ENCODE results near the gene COL21A1. TPM values are rescaled to one million over a fixed set of nuclear protein-coding genes. Genes with fewer than 3 reads are reported as not detected.

The COL21A1 gene
- total RNA-seq, 4 donors from 2014 or later = 0.47 to 0.67 TPM; not detected in 2

DNA sequence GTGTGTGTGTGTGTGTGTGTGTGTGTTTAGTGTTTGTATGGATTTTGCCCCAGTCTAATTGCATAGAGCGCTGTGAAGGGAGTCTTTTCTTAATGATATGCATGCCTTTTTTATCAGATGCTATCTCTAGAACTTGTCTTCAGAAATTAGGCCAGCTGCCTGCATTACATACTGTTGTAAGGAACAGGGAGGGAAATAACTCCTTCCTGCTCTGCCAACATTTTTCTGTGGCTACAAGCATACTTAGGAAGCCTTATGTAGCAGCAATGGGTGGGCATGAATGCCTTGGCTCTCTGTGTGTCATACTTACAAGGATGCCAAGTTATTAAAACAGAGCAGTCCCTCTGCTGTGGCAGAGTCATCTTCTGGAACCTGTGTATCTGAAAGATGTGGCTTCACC lies 8.0 kb upstream of the COL21A1 start:
- no peaks in the 10 kb centered on the region for H3K36me3 ChIP-seq
- no peak for DNase-seq
- H3K4me3 ChIP-seq = no peak overlapping the region
- TF ChIP-seq POLR2A (IDR thresholded peaks at IDR 0.05) = no peak
- TF ChIP-seq, protein P1, sequence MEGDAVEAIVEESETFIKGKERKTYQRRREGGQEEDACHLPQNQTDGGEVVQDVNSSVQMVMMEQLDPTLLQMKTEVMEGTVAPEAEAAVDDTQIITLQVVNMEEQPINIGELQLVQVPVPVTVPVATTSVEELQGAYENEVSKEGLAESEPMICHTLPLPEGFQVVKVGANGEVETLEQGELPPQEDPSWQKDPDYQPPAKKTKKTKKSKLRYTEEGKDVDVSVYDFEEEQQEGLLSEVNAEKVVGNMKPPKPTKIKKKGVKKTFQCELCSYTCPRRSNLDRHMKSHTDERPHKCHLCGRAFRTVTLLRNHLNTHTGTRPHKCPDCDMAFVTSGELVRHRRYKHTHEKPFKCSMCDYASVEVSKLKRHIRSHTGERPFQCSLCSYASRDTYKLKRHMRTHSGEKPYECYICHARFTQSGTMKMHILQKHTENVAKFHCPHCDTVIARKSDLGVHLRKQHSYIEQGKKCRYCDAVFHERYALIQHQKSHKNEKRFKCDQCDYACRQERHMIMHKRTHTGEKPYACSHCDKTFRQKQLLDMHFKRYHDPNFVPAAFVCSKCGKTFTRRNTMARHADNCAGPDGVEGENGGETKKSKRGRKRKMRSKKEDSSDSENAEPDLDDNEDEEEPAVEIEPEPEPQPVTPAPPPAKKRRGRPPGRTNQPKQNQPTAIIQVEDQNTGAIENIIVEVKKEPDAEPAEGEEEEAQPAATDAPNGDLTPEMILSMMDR (IDR thresholded peaks at IDR 0.05) = no peak
- H3K9me3 ChIP-seq = no peaks in the 10 kb centered on the region
- no peaks in the 10 kb centered on the region for H3K4me1 ChIP-seq
- H3K27me3 ChIP-seq = no peaks in the 10 kb centered on the region
- no peak overlapping the region for H3K27ac ChIP-seq

DNA sequence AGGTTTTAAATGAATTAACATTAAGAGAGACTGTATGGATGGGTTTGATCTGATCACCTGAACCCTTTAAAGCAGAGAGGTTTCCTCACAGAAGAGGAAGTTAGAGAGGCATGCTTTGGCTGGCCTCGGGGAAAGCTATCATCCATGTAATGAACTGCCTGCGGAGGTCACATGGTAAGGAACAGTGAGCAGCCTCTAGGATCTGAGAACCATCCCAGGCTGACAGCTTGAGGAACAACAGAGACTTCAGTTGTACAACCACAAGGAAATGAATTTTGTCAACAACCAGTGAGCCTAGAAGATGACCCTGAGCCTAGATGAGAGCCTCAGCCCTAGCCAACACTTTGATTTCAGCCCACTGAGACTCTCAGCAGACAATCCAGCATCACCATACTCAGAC lies 2.9 kb upstream of the COL21A1 start:
- no peaks in the 10 kb centered on the region for H3K36me3 ChIP-seq
- TF ChIP-seq, protein P1 (IDR thresholded peaks at IDR 0.05) = no peak
- no peak for TF ChIP-seq POLR2A (IDR thresholded peaks at IDR 0.05)
- H3K9me3 ChIP-seq = no peaks in the 10 kb centered on the region
- no peak overlapping the region for H3K4me3 ChIP-seq
- H3K27ac ChIP-seq = no peak overlapping the region
- no peak for DNase-seq
- no peaks in the 10 kb centered on the region for H3K27me3 ChIP-seq
- H3K4me1 ChIP-seq = peaks cover 0 to 20% (median 0%) of the 10 kb centered on the region in 4 donors

DNA sequence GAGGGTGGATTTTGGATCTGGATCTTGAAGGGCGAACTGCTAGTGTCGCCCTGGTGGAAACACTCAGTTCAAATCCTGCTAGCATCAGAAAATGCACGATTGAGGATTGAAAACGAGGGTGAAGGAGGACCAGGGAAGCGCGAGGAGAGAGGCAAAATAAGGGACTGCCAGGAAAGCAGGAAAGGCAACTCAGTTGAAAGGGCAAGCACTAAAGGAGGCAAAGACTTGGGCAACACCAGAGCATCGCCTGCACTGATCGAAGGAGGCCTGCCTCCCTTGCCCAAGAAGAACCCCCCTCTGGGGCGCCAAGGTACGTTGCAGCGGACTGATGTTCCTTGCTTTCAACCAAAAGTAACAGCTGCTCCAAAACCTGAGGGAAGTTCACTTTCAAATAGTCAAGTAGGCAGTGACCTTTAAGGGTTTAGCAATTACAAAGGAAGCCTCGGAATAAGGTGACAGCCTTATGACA lies 308 bp upstream of the COL21A1 start:
- no peaks in the 10 kb centered on the region for H3K36me3 ChIP-seq
- no peak overlapping the region for H3K27ac ChIP-seq
- TF ChIP-seq, protein P1 (IDR thresholded peaks at IDR 0.05) = no peak
- no peak for TF ChIP-seq POLR2A (IDR thresholded peaks at IDR 0.05)
- DNase-seq = no peak
- H3K27me3 ChIP-seq = no peaks in the 10 kb centered on the region
- peaks cover 0 to 20% (median 0%) of the 10 kb centered on the region in 4 donors for H3K4me1 ChIP-seq
- peak overlapping the region in 3 of 4 donors; percentile 7 to 41 (median 33) for H3K4me3 ChIP-seq
- no peaks in the 10 kb centered on the region for H3K9me3 ChIP-seq

DNA sequence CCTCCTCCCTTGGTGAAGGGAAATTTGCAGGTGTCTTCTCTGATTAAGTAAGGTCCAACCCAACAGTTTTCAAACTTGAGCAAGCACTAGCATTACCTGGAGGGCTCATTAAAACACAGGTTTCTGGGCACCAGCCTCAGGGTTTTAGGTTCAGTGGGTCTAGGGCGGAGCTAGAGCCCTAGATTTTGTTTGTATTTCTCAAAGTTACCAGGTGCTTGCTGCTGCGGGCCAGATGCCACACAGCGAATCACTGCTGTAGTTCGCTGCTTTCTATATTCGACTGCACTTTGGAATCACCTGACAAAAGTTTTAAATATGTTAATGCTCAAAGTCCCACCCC lies 869 bp downstream of the COL21A1 start:
- no peak overlapping the region for H3K27ac ChIP-seq

DNA sequence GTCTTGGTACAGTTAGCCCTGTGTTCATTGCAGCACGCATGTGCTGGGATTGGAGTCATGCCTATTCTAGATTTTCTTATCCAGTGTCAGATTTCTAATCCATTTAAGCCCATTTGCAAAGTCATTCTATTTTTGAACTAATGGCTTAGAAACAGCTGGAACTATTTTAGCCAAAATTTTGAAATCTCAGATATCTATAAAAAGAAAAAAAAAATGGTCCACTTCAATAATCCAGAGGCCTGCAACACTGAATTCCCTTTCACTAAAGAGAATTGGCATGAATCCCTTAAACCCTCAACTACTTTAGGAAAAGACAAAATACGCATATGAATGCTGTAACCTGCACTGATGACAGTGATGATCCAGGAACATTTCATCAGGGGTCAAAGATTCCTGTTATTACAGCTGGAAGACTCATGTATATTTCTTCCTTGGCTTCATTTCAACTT lies 1.5 kb downstream of the COL21A1 start:
- Histone ChIP-seq H3K36me3 (no peaks in the 10 kb centered on the region), H3K27me3 (no peaks in the 10 kb centered on the region), H3K4me1 (peaks cover 0 to 20% (median 0%) of the 10 kb centered on the region in 4 donors), H3K27ac (no peak overlapping the region), H3K4me3 (no peak overlapping the region), H3K9me3 (no peaks in the 10 kb centered on the region)
- no peak for DNase-seq
- no peak for TF ChIP-seq POLR2A (IDR thresholded peaks at IDR 0.05)
- TF ChIP-seq, protein P1 (IDR thresholded peaks at IDR 0.05) = no peak

More for the DNA sequence above, 869 bp downstream of the COL21A1 start:
- no peak for DNase-seq
- Histone ChIP-seq H3K27me3 (no peaks in the 10 kb centered on the region), H3K9me3 (no peaks in the 10 kb centered on the region), H3K36me3 (no peaks in the 10 kb centered on the region), H3K4me1 (peaks cover 0 to 20% (median 0%) of the 10 kb centered on the region in 4 donors), H3K4me3 (peak overlapping the region in 1 of 4 donors; percentile 33)
- no peak for TF ChIP-seq POLR2A (IDR thresholded peaks at IDR 0.05)
- TF ChIP-seq, protein P1 (IDR thresholded peaks at IDR 0.05) = no peak
